Stimulated activated CD8-positive, alpha-beta memory T cell treated with anti-CD3 and anti-CD28 coated beads, Interleukin-4, amount 100 ng/mL, for 48 hours (primary cell): ENCODE measurements around the gene PDK2.

Source experiments
- DNase-seq: peaks from one replicate; pipeline ENCODE4 v3.0.0-alpha.2; 2020

PDK2 gene

GRCh38 chr17:50153650-50154575 is 58.8 kb downstream of the PDK2 start:
- no peak for DNase-seq

- DNase-seq, result no peak
Observed at GRCh38 chr17:50154604-50155003, 59.5 kb downstream of the PDK2 start.

- DNase-seq, result no peak
Observed at GRCh38 chr17:50155115-50155819, 60.1 kb downstream of the PDK2 start.

GRCh38 chr17:50157891-50158290 is 62.7 kb downstream of the PDK2 start:
- DNase-seq, result no peak

GRCh38 chr17:50161023-50161910 is 66.1 kb downstream of the PDK2 start:
- peak; percentile 97 for DNase-seq
